Measurements from ENCODE around the gene HSD17B3.

HSD17B3 gene

DNA sequence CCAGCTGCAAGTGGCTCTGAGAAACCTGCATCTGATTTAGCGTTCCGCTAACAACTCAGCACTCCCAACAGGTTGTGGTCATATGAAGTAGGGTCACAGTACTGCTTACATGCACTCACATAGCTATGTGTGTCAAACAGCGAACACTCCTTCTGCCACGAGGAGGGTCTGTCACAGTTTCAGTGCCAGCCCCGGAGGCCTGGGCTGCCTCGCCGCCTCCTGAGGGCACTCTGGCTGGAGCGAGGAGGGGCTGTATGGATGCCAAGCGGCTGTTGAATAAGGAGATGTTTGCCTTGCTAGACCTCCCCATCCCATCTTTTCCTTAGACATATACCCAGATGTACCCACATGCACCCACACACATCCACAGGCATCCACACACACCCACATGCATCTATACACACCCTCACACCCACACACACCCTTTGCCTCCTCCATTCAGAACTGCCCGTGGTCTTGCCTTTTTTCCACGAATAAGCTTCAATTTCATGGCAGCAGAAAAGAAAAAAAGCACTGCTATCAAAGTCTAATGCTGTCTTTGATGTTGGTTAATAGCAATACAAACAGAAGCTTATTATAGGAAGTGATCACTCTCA, 95.7 kb downstream of the HSD17B3 start:
- DNase-seq (ENCODE audit: extremely low read depth, low read depth), result no peak
- TF ChIP-seq CTCF (IDR thresholded peaks at IDR 0.05; ENCODE audit: low read depth, low read length), result no peak

DNA sequence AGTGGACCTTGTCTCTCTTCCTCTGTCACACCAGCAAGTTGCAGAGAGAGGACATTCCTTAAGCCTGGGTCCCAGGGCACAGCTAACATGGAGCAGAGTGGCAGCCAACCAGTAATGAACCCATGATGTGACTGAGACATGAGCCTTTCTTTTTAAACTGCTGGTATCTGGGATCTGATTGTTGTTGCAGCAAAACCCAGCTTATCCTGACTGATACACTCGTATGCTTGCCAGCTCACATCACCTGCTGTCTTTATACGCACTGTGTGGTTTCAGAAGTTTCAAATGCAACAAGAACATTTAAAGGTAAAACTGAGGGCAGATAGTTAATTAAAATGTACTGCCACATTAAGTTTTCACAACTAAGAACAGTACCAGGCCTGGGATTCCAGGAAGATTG, 97.1 kb downstream of the HSD17B3 start:
- no peak for DNase-seq (ENCODE audit: extremely low read depth, low read depth)
- TF ChIP-seq CTCF (IDR thresholded peaks at IDR 0.05; ENCODE audit: low read depth, low read length), result no peak

DNA sequence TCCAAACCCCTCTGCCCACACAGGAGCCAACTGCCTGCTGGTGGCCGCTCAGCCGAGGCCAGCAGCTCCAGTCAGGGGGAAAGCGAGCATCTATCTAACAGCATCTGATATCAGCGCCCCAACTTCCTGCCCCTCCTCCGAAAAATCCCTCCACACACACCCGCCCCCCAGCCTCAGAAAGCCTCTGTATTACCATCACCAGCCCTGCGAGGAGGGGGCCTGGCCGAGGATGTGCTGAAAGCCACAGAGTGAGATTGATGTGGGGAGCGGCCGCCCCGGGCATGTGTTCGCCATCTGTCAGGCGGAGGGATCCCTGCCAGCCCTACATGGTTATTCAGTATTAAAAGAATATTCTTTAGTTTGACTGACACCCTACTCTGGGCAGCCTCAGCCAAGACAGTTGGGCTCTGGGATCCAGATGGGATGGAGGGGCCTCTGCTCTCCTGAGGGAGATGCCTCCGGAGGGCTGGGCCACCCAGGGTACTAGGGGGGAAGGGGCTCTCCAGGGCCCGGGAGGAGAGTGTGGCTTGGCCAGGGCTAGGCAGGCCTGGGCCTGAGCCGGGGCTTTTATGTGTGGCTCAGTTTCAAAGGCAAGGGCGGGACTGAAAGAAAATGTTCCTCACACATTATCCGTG, 98.0 kb downstream of the HSD17B3 start:
- no peak for TF ChIP-seq CTCF (IDR thresholded peaks at IDR 0.05; ENCODE audit: low read depth, low read length)
- no peak for DNase-seq (ENCODE audit: extremely low read depth, low read depth)

DNA sequence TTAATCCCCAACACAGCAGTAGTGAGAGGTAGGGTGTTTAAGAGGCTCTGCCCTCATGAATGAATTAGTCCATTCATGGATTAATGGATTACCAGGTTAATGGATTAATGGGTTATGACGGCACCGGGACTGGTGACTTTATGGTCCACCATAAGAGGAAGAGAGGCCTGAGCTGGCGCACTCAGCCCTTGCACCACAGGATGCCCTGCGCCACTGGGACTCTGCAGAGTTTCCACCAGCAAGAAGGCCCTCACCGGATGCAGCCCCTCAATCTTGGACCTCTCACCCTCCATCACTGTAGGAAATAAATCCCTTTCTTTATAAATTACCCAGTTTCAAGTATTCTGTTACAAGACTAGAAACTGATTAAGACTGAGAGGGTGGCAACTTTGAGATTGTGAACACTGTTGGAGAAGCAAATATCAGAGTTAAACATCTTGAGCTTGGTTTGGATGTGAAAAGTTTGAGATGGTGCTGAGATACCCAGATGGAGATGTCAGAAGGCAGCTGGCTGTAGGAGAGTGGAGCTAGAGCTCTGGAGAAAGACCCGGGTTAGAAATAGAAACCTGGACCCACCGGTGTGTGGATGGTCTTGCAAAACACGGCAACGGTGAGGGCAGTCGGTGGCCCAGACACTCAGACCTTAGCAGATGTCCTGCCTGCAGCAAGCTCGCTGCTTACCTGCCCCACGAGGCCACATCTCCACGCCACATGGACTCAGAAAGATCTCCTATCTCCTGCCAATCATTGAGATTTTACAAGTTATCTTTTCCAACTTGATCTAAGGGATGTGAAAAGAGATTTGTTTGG, 98.8 kb downstream of the HSD17B3 start:
- no peak for DNase-seq (ENCODE audit: extremely low read depth, low read depth)
- TF ChIP-seq CTCF (IDR thresholded peaks at IDR 0.05; ENCODE audit: low read depth, low read length), result no peak

DNA sequence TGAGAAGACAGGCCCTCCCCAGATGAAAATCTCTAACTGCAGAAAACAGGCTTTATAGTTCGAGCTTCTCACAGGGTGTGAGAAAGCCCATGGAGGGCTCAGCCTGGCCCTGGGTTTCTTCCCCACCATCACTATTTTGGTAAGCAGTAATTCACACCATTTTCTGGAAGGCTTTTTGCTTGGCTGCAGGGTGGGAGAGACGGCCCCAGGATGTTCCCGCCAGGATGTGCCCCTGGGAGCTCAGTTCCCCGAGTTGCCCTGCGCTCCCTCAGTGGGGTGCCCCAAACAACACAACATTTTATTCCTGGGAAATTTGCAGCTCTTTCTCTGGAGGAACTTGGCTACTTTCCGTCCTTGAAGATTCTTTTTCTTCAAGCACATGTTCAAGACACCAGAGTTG, 100.8 kb downstream of the HSD17B3 start:
- no peak for DNase-seq (ENCODE audit: extremely low read depth, low read depth)

DNA sequence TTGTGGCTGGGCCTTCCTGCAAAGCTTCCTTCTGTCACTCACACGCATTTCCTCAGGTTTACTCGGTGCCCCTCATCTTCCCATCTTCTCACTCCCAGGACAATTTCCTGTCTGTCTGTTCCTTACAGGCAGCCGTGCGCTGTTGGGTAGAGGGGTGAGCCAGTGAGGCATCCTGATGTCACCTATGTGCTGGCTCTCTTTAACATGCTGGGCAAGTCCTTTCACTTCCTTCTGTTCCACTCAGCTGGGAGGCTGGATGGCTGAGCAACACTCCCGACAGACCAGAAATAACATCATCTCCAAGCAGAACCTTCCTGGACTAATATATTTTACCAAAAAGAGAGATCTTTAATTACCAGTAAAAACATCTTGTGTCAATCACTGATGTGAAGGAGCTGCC, 103.0 kb downstream of the HSD17B3 start:
- TF ChIP-seq CTCF (IDR thresholded peaks at IDR 0.05; ENCODE audit: low read depth, low read length), result no peak
- no peak for DNase-seq (ENCODE audit: extremely low read depth, low read depth)

More for the DNA sequence above, 100.8 kb downstream of the HSD17B3 start:
- no peak for TF ChIP-seq CTCF (IDR thresholded peaks at IDR 0.05; ENCODE audit: low read depth, low read length)

GRCh38 chr9:96195541-96195940, 106.4 kb downstream of the HSD17B3 start:
- no peak for TF ChIP-seq CTCF (IDR thresholded peaks at IDR 0.05; ENCODE audit: low read depth, low read length)

More at GRCh38 chr9:96195541-96195940, 106.4 kb downstream of the HSD17B3 start:
- DNase-seq (ENCODE audit: extremely low read depth, low read depth), result no peak
